Endothelial cell of umbilical vein (primary cell): Measurements from ENCODE around the gene LSM14A.

ENCODE experiments used
- CTCF ChIP-seq, 2 donors: IDR thresholded peaks; 1 replicate in 1 of 2; 2 replicates in 1 of 2; pipeline ENCODE4 v1.5.1; 2011; ENCODE audit warnings: low read length in 2 of 2, mild to moderate bottlenecking in 2 of 2, moderate library complexity in 2 of 2, control low read depth in 1 of 2, inconsistent platforms in 1 of 2, low read depth in 1 of 2; ENCODE audit not compliant: insufficient read depth in 1 of 2; ENCODE audit errors: extremely low read depth in 1 of 2
- EZH2 ChIP-seq: IDR thresholded peaks from 2 replicates; pipeline ENCODE4 v1.6.1; 2012; ENCODE audit warnings: borderline replicate concordance, low read depth, mild to moderate bottlenecking, moderate library complexity, low read length, inconsistent platforms; ENCODE audit not compliant: severe bottlenecking
- FOS ChIP-seq: IDR thresholded peaks from 2 replicates; pipeline ENCODE4 v1.6.1; 2011; ENCODE audit warnings: mild to moderate bottlenecking, low read length, moderate library complexity, borderline replicate concordance; ENCODE audit not compliant: insufficient read depth
- GATA2 ChIP-seq: IDR thresholded peaks from 2 replicates; pipeline ENCODE4 v1.7.0; 2011; ENCODE audit warnings: low read depth, mild to moderate bottlenecking, moderate library complexity, mixed read lengths, low read length; ENCODE audit not compliant: insufficient read length, insufficient read depth
- JUN ChIP-seq: IDR thresholded peaks from 2 replicates; pipeline ENCODE4 v1.6.1; 2011; ENCODE audit warnings: borderline replicate concordance, low read depth; ENCODE audit not compliant: insufficient read length, insufficient read depth
- MYC ChIP-seq: IDR thresholded peaks from one replicate; pipeline ENCODE4 v1.6.1; 2011; ENCODE audit warnings: mild to moderate bottlenecking, low read depth, low read length
- POLR2A ChIP-seq: IDR thresholded peaks from 2 replicates; pipeline ENCODE4 v1.6.1; 2012; ENCODE audit warnings: low read depth, mild to moderate bottlenecking, control low read depth, low read length
- POLR2AphosphoS5 ChIP-seq: IDR thresholded peaks from 2 replicates; pipeline ENCODE4 v1.6.1; 2012; ENCODE audit warnings: low read depth, mild to moderate bottlenecking, control low read depth, low read length, moderate library complexity; ENCODE audit not compliant: insufficient read depth
- TF ChIP-seq, protein P1 (sequence below): IDR thresholded peaks from 2 replicates; pipeline ENCODE4 v1.6.1; 2011; ENCODE audit not compliant: insufficient read depth, insufficient read length

- TF ChIP-seq CTCF (IDR thresholded peaks at IDR 0.05; ENCODE audit: extremely low read depth in 1 of 2, insufficient read depth in 1 of 2, low read depth in 1 of 2, low read length in 2 of 2) (no peak), POLR2AphosphoS5 (no peak), JUN (no peak), EZH2 (no peak), FOS (no peak), POLR2A (no peak), MYC (no peak), GATA2 (no peak)
- TF ChIP-seq, protein P1, sequence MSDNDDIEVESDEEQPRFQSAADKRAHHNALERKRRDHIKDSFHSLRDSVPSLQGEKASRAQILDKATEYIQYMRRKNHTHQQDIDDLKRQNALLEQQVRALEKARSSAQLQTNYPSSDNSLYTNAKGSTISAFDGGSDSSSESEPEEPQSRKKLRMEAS: no peak
Measured at GRCh38 chr19:34181111-34181864, 9.0 kb downstream of the LSM14A start.
